Measurements from ENCODE around the gene SPATA2L. TPM values are rescaled to one million over a fixed set of nuclear protein-coding genes. Genes with fewer than 3 reads are reported as not detected.

Gene SPATA2L
- total and polyA plus RNA-seq, 2 of the 13 experiments (the other 11 are each of a cell fraction or from before 2014, with no cell fraction given), result 9.1 to 20.7 TPM

GRCh38 chr16:89691986-89692569 lies 9.4 kb downstream of the SPATA2L start (continued):
- TF ChIP-seq SOX13 (IDR thresholded peaks at IDR 0.05), result no peak
- TF ChIP-seq SOX13 (CRISPR knock-in tag; conservative IDR thresholded peaks at IDR 0.05 in 1 of 2, IDR thresholded peaks at IDR 0.05 in 1 of 2), result no peak
- TF ChIP-seq ZNF747 (CRISPR knock-in tag; IDR thresholded peaks at IDR 0.05; ENCODE audit: borderline replicate concordance), result no peak
- TF ChIP-seq GATA4 (IDR thresholded peaks at IDR 0.05; ENCODE audit: borderline replicate concordance, low read depth), result no peak
- no peak for TF ChIP-seq NFKBIZ (CRISPR knock-in tag; IDR thresholded peaks at IDR 0.05)
- no peak for TF ChIP-seq ZNF546 (CRISPR knock-in tag; conservative IDR thresholded peaks at IDR 0.05)
- TF ChIP-seq ZNF20 (CRISPR knock-in tag; IDR thresholded peaks at IDR 0.05), result no peak
- TF ChIP-seq HNRNPLL (IDR thresholded peaks at IDR 0.05; ENCODE audit: low read depth, low read length, poor library complexity, severe bottlenecking), result no peak

- intact Hi-C loops (cut with micrococcal nuclease; ENCODE audit: unreplicated experiment) (no loop called here), in situ Hi-C loops (cut with HindIII; ENCODE audit: extremely low pct_ligation_motif_present, low pct_unique_long_range_greater_than_20kb) (no loop called here)
- Histone ChIP-seq H3K4me2 (ENCODE audit: low read depth, low read length) (peak overlapping the region; percentile 56), H3K4me1 (ENCODE audit: insufficient read depth, low read length) (peaks cover 89% of the 10 kb centered on the region), H3K79me2 (ENCODE audit: insufficient read depth, low read length) (no peaks in the 10 kb centered on the region), H3K9ac (ENCODE audit: insufficient read depth, low read depth, low read length) (0 out of 2 replicates have a peak overlapping the region, but pooled peaks have one; percentile 9), H3K36me3 (replicated peaks in 1 of 2; ENCODE audit: control insufficient read depth in 1 of 2, insufficient read depth in 2 of 2, low read length in 2 of 2) (no peaks in the 10 kb centered on the region), H3K27ac (ENCODE audit: extremely low read length, insufficient read depth, low read length) (no peak overlapping the region), H3K27me3 (ENCODE audit: control insufficient read depth in 1 of 2, insufficient read depth in 2 of 2, low read length in 2 of 2) (no peaks in the 10 kb centered on the region), H4K20me1 (ENCODE audit: insufficient read depth, low read length) (no peaks in the 10 kb centered on the region), H2AFZ (ENCODE audit: low read length) (no peak overlapping the region), H3K4me3 (replicated peaks in 1 of 3; ENCODE audit: insufficient read depth in 1 of 3, low read depth in 2 of 3, low read length in 3 of 3) (no peak overlapping the region), H3K9me3 (ENCODE audit: low read length) (no peaks in the 10 kb centered on the region)
- POLR2A ChIA-PET, result interaction anchor here (0.5 to 2.3 kb wide), 3 partner anchors 9 to 63 kb away, joined by 3 to 16 read pairs (median 4); partner anchors contain the start of gene SPATA2L
- FAIRE-seq, result no peak
- CTCF ChIA-PET (ENCODE audit: low intra/inter-chr PET ratio, low total read pairs), result no interaction called here
- no peak for ATAC-seq
- 86% methylated on average over 21 of the region's 21 CpGs for WGBS (ENCODE audit: low lambda C conversion rate)
- no peak for DNase-seq (ENCODE audit: low spot score)
- BruUV-seq (replicated peaks), result no TSS peak
- TF ChIP-seq ZNF740 (CRISPR knock-in tag; IDR thresholded peaks at IDR 0.05) (no peak), PATZ1 (CRISPR knock-in tag; IDR thresholded peaks at IDR 0.05) (0 out of 2 replicates have a peak, but pooled peaks have one; percentile 3), ZNF891 (CRISPR knock-in tag; IDR thresholded peaks at IDR 0.05) (0 out of 2 replicates have a peak, but pooled peaks have one; percentile 31), PAXIP1 (CRISPR knock-in tag; conservative IDR thresholded peaks at IDR 0.05) (no peak), ZNF121 (CRISPR knock-in tag; IDR thresholded peaks at IDR 0.05) (no peak), ZFX (CRISPR knock-in tag; IDR thresholded peaks at IDR 0.05; ENCODE audit: low read depth) (no peak), ZNF136 (CRISPR knock-in tag; IDR thresholded peaks at IDR 0.05; ENCODE audit: low read depth) (no peak), HDAC1 (CRISPR knock-in tag; IDR thresholded peaks at IDR 0.05) (no peak), KMT2A (CRISPR knock-in tag; IDR thresholded peaks at IDR 0.05) (no peak)
Measured at GRCh38 chr16:89691231-89691985, 10.1 kb downstream of the SPATA2L start.
